Suprapubic skin (tissue), 4 donors: Measurements from ENCODE around the gene MSRB1.

Experiments
- POLR2A ChIP-seq, 2 donors: fragments of 450-650 bp; IDR thresholded peaks; one replicate each; pipeline ENCODE4 v1.6.1; 2017; ENCODE audit warnings: antibody characterized with exemption in 2 of 2, mild to moderate bottlenecking in 2 of 2, moderate library complexity in 2 of 2
- POLR2AphosphoS5 ChIP-seq, 3 donors: sonication (generic); formaldehyde crosslinking; IDR thresholded peaks; one replicate each; pipeline ENCODE4 v1.6.1; 2017; ENCODE audit warnings: antibody characterized with exemption in 3 of 3
- TF ChIP-seq, protein P1 (sequence below), 2 donors: fragments of 200-600 bp in 1 of 2; fragments of 450-650 bp in 1 of 2; sonication (generic) in 1 of 2; IDR thresholded peaks; one replicate each; pipeline ENCODE4 v1.5.1; 2016 to 2019; ENCODE audit warnings: antibody characterized with exemption in 2 of 2, mild to moderate bottlenecking in 1 of 2, moderate library complexity in 1 of 2

DNA sequence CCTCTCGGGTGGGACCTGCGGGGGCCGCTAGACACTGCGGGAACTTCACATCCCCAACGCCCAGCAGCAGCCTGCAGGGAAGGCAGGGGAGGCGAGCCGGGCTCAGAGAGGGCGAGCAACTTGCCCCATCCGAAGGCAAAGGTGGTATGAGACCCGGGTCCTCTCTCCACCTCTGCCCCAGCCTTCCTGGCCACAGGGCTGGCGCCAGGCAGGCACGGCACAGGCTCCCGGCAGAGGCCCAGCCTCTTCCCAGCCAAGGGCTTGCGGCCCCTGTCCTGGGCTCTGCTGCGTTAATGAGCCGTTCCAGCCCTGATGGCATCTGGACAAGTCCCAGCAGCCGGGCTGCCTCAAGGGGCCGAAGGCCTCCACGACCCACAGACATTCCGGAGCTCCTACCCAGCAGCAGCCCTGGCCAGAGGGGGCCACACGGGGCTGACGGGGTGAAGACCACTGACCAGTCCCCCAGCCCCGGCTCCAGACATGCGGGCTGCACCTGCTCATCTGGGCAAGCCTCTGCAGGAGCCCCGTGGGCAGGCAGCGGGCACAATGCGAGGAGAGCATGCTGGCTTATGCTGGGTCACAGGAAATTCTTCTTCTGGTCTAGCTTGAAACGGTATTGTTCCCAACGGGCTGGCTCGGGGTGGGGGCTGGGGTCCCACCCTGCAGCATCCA lies 23.5 kb downstream of the MSRB1 start:
- TF ChIP-seq, protein P1, sequence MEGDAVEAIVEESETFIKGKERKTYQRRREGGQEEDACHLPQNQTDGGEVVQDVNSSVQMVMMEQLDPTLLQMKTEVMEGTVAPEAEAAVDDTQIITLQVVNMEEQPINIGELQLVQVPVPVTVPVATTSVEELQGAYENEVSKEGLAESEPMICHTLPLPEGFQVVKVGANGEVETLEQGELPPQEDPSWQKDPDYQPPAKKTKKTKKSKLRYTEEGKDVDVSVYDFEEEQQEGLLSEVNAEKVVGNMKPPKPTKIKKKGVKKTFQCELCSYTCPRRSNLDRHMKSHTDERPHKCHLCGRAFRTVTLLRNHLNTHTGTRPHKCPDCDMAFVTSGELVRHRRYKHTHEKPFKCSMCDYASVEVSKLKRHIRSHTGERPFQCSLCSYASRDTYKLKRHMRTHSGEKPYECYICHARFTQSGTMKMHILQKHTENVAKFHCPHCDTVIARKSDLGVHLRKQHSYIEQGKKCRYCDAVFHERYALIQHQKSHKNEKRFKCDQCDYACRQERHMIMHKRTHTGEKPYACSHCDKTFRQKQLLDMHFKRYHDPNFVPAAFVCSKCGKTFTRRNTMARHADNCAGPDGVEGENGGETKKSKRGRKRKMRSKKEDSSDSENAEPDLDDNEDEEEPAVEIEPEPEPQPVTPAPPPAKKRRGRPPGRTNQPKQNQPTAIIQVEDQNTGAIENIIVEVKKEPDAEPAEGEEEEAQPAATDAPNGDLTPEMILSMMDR (IDR thresholded peaks at IDR 0.05) = no peak
- TF ChIP-seq POLR2A (IDR thresholded peaks at IDR 0.05) (no peak), POLR2AphosphoS5 (IDR thresholded peaks at IDR 0.05) (no peak)
